GM13976 (cell line): ENCODE data around the gene RLN2.
"Not testable (repeated sequence)": the region's sequence is repeated elsewhere in the genome, so short reads cannot be mapped to it uniquely, and the experiment has no call there.

Source experiments
- DNase-seq: peaks from one replicate; pipeline ENCODE4 v3.0.0; 2012; ENCODE audit warnings: low spot score
- in situ Hi-C: fragments of 300-500 bp; cut with MboI; formaldehyde crosslinking; loops from one replicate; pipeline ENCODE4 v1.12.0; 2022; ENCODE audit warnings: low sequenced_read_pairs, mixed read lengths, inconsistent platforms; ENCODE audit not compliant: unreplicated experiment
- TF ChIP-seq, protein P1 (sequence below): IDR thresholded peaks from 2 replicates; pipeline ENCODE4 v1.5.1; 2012; ENCODE audit warnings: borderline replicate concordance, mild to moderate bottlenecking; ENCODE audit not compliant: insufficient read depth; ENCODE audit errors: extremely low read depth, missing control alignments, control extremely low read depth

The RLN2 gene, protein sequence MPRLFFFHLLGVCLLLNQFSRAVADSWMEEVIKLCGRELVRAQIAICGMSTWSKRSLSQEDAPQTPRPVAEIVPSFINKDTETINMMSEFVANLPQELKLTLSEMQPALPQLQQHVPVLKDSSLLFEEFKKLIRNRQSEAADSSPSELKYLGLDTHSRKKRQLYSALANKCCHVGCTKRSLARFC

GRCh38 chr9:5303840-5304795 is at the start of gene RLN2:
Gene RLN2, minus strand, starts transcription at chr9:5304716. Its CDS starts 136 bp downstream, at chr9:5304580.
- in situ Hi-C loops: not testable (repeated sequence)
- DNase-seq: peak; percentile 20

DNA sequence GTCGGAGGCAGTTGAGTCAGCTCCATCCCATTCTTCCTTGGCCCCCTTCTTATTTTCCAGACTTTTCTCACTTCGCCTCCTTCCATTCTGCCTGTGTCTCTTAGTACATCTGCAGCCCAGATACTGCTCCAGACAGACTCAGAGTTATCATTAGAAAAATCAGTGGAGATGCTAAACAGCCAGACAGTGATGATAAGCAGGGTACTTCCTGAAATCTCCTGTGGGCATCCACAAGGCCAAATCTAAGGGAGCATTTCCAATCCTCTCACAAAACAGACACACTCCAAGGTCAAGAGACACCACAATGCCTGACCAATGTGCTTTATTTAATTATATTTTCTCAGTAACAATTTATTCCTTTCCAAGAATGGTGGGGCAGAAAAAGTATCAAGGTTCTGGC is 49.7 kb upstream of the RLN2 start:
- no peak for DNase-seq
- TF ChIP-seq, protein P1, sequence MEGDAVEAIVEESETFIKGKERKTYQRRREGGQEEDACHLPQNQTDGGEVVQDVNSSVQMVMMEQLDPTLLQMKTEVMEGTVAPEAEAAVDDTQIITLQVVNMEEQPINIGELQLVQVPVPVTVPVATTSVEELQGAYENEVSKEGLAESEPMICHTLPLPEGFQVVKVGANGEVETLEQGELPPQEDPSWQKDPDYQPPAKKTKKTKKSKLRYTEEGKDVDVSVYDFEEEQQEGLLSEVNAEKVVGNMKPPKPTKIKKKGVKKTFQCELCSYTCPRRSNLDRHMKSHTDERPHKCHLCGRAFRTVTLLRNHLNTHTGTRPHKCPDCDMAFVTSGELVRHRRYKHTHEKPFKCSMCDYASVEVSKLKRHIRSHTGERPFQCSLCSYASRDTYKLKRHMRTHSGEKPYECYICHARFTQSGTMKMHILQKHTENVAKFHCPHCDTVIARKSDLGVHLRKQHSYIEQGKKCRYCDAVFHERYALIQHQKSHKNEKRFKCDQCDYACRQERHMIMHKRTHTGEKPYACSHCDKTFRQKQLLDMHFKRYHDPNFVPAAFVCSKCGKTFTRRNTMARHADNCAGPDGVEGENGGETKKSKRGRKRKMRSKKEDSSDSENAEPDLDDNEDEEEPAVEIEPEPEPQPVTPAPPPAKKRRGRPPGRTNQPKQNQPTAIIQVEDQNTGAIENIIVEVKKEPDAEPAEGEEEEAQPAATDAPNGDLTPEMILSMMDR: no peak
- in situ Hi-C loops: no loop called here

GRCh38 chr9:5352637-5353248 is 48.2 kb upstream of the RLN2 start:
- TF ChIP-seq, protein P1: no peak
- no peak for DNase-seq

GRCh38 chr9:5338992-5339981 is 34.8 kb upstream of the RLN2 start, which contains the start of gene RLN1:
Gene RLN1, minus strand, starts transcription at chr9:5339876. Its CDS starts 130 bp downstream, at chr9:5339746.
- in situ Hi-C loops, DNase-seq: not testable (repeated sequence)

More at GRCh38 chr9:5352637-5353248, 48.2 kb upstream of the RLN2 start:
- in situ Hi-C loops: no loop called here

DNA sequence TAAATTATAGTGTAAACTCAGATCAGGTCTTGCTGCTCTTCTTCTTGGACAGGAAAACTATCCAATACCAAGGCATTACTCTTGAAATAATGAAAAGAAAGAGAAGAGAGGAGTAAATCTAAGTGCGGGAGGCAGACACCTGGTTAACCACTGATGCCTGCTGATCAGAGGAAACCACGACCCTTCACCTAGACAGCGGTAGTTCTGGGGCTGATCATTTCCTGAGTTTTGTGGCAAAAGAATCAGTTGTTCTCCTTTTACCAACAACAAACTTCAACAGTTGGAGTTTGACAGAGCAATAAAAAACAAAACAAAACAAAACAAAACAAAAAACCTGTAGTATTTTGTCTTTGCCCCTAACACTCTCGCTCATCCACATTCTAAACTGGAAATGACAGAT is 32.2 kb upstream of the RLN2 start:
- TF ChIP-seq, protein P1: no peak
- in situ Hi-C loops: no loop called here
- DNase-seq: no peak

DNA sequence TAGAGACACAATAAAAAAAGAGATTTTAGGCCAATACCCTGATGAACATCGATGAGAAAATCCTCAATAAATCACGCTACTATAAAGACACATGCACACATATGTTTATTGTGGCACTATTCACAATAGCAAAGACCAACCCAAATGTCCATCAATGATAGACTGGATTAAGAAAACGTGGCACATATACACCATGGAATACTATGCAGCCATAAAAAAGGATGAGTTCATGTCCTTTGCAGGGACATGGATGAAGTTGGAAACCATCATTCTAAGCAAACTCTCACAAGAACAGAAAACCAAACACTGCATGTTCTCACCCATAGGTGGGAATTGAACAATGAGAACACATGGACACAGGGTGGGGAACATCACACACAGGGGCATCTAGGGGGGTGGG is 26.8 kb upstream of the RLN2 start:
- DNase-seq, in situ Hi-C loops: not testable (repeated sequence)

DNA sequence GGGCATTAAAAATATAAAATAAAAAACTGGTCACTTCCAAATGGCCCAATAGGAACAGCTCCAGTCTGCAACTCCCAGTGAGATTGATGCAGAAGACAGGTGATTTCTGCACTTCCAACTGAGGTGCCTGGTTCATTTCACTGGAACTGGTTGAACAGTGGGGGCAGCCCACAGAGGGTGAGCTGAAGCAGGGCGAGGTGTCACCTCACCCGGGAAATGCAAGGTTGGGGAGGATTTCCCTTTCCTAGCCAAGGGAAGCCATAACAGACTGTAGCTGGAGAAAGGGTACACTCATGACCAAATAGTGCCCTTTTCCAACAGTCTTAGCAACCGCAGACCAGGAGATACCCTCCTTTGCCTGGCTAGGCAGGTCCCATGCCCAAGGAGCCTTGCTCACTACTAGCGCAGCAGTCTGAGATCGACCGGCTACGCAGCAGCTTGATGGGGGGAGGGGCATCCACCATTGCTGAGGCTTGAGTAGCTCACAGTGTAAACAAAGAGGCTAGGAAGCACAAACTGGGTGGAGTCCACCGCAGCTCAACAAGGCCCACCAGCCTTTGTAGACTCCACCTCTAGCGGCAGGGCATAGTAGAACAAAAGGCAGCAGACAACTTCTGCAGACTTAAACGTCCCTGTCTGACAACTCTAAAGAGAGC is 22.5 kb upstream of the RLN2 start:
- TF ChIP-seq, protein P1: no peak
- no peak for DNase-seq
- in situ Hi-C loops: no loop called here
